Fibroblast of the aortic adventitia (primary cell): ENCODE results near the gene AUTS2. TPM values are rescaled to one million over a fixed set of nuclear protein-coding genes. Genes with fewer than 3 reads are reported as not detected.
A peak's percentile ranks its signal among the peaks of the same experiment; 100 is the strongest.

Experiments used
- DNase-seq: peaks from one replicate; pipeline ENCODE4 v3.0.0-alpha.2; 2010; ENCODE audit warnings: low read depth
- H3K4me3 ChIP-seq: 2 replicates; pipeline ENCODE4 v1.5.1; 2011; ENCODE audit warnings: low read depth, mild to moderate bottlenecking, control low read depth, low read length, moderate library complexity
- CTCF ChIP-seq: IDR thresholded peaks from 2 replicates; pipeline ENCODE4 v1.5.1; 2011; ENCODE audit warnings: mild to moderate bottlenecking, low read length, control low read depth, inconsistent platforms; ENCODE audit not compliant: insufficient read depth
- total RNA-seq: library from RNA; depleted of rRNA; stranded (reverse); fragments of >200 nt; gene quantifications from 2 replicates; pipeline ENCODE4 v1.2.3, GENCODE V29; 2012; ENCODE audit warnings: low replicate concordance

The AUTS2 gene
- total RNA-seq, 1 donor = 10.7 TPM

- no peak overlapping the region for H3K4me3 ChIP-seq
- no peak for TF ChIP-seq CTCF
- no peak for DNase-seq
Measured at GRCh38 chr7:70307544-70308106, 709.4 kb downstream of the AUTS2 start.

- TF ChIP-seq CTCF = no peak
- no peak for DNase-seq
- H3K4me3 ChIP-seq = no peak overlapping the region
Measured at GRCh38 chr7:70312336-70312735, 714.1 kb downstream of the AUTS2 start.

GRCh38 chr7:70313271-70313670 is 715.0 kb downstream of the AUTS2 start:
- no peak overlapping the region for H3K4me3 ChIP-seq
- DNase-seq = no peak
- TF ChIP-seq CTCF = no peak

- TF ChIP-seq CTCF = no peak
- H3K4me3 ChIP-seq = no peak overlapping the region
- no peak for DNase-seq
Measured at GRCh38 chr7:70313687-70314086, 715.4 kb downstream of the AUTS2 start.

- H3K4me3 ChIP-seq = no peak overlapping the region
- TF ChIP-seq CTCF = no peak
- DNase-seq = no peak
Measured at GRCh38 chr7:70314221-70314620, 715.9 kb downstream of the AUTS2 start.

- DNase-seq = no peak
- no peak for TF ChIP-seq CTCF
Measured at GRCh38 chr7:70316745-70317144, 718.5 kb downstream of the AUTS2 start.

GRCh38 chr7:70317356-70317755 is 719.1 kb downstream of the AUTS2 start:
- TF ChIP-seq CTCF = no peak
- H3K4me3 ChIP-seq = no peak overlapping the region
- DNase-seq = peak; percentile 34

More at GRCh38 chr7:70316745-70317144, 718.5 kb downstream of the AUTS2 start:
- H3K4me3 ChIP-seq = no peak overlapping the region
